Measurements from ENCODE around the gene MFRP.

DNA sequence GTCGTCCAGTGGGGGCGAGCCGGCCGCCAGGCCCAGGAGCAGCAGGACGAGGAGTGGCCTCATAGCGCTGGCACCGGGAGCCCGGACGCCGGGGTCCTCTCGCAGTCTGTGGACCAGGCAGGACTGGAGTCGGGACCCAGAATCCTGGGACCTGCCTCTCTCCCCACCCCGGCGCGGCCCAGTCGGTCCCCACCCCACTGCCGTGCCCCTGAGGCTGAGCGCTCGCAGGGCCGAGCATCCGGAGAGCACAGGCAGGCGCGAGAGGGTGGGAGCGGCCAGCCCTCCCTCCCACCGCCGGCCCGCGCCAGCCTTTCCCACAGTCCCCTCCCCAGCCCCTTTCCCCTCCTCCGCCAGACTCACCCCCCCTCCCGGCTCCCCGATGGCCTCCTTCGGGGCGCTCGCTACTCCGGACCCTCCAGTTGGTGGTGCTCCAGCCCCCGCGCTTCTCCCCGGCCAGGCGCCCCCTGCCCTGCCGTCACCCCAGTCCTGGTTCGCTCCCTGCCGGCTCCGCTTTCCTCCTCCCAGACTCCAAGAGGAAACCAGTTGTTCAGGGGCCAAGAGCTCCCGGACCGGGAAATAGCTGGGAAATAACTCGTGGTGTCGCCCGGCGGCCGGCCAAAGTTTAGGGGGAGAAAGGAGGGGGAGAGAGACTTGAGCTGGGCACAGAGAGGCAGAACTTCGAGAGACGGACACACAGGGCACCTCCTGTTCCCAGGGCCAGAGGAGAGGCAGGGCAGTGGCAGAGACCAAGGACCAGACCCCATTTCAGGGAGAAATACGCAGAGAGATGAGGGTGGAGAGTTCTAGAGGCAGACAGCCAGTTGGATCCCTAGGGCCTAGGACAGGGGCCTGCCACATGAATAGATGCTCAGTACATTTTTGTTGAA, 5.9 kb downstream of the MFRP start, which contains the start of gene C1QTNF5:
- TF ChIP-seq, protein P1, sequence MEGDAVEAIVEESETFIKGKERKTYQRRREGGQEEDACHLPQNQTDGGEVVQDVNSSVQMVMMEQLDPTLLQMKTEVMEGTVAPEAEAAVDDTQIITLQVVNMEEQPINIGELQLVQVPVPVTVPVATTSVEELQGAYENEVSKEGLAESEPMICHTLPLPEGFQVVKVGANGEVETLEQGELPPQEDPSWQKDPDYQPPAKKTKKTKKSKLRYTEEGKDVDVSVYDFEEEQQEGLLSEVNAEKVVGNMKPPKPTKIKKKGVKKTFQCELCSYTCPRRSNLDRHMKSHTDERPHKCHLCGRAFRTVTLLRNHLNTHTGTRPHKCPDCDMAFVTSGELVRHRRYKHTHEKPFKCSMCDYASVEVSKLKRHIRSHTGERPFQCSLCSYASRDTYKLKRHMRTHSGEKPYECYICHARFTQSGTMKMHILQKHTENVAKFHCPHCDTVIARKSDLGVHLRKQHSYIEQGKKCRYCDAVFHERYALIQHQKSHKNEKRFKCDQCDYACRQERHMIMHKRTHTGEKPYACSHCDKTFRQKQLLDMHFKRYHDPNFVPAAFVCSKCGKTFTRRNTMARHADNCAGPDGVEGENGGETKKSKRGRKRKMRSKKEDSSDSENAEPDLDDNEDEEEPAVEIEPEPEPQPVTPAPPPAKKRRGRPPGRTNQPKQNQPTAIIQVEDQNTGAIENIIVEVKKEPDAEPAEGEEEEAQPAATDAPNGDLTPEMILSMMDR (IDR thresholded peaks at IDR 0.05), result no peak
- TF ChIP-seq POLR2A (IDR thresholded peaks at IDR 0.05), result no peak
